DOHH2 (cell line): ENCODE results near the gene ADAMTS8.

ENCODE experiments used
- H3F3A ChIP-seq: fragments of 200-600 bp; sonication (generic), shearing (Covaris generic); 2 replicates; pipeline ENCODE4 v1.6.0; 2016; ENCODE audit warnings: antibody characterized with exemption, mild to moderate bottlenecking; ENCODE audit not compliant: control insufficient read depth, insufficient read depth
- H3K27ac ChIP-seq: fragments of 200-600 bp; sonication (generic); 2 replicates; pipeline ENCODE4 v1.5.1; 2014; ENCODE audit warnings: low read depth, mild to moderate bottlenecking, low read length, moderate library complexity
- H3K27me3 ChIP-seq: fragments of 200-600 bp; sonication (generic); 2 replicates; pipeline ENCODE4 v1.6.1; 2014; ENCODE audit warnings: mild to moderate bottlenecking, low read length, mixed read lengths; ENCODE audit not compliant: control insufficient read depth
- H3K36me3 ChIP-seq: fragments of 200-600 bp; sonication (generic); 2 replicates; pipeline ENCODE4 v1.6.1; 2014; ENCODE audit warnings: mild to moderate bottlenecking, low read length, moderate library complexity, mixed read lengths; ENCODE audit not compliant: control insufficient read depth
- H3K4me1 ChIP-seq: fragments of 200-600 bp; sonication (generic); 2 replicates; pipeline ENCODE4 v1.6.1; 2014; ENCODE audit warnings: mild to moderate bottlenecking, low read length, mixed read lengths; ENCODE audit not compliant: control insufficient read depth
- H3K4me2 ChIP-seq: fragments of 200-600 bp; sonication (generic); 2 replicates; pipeline ENCODE4 v1.6.0; 2014; ENCODE audit warnings: mild to moderate bottlenecking, low read length, moderate library complexity
- H3K4me3 ChIP-seq: fragments of 200-600 bp; sonication (generic); 2 replicates; pipeline ENCODE4 v1.5.1; 2014; ENCODE audit warnings: mild to moderate bottlenecking, low read length, mixed read lengths
- H3K79me2 ChIP-seq: fragments of 200-600 bp; sonication (generic); 2 replicates; pipeline ENCODE4 v1.6.1; 2014; ENCODE audit warnings: mild to moderate bottlenecking, low read length, mixed read lengths; ENCODE audit not compliant: control insufficient read depth
- H3K9me2 ChIP-seq: fragments of 200-600 bp; sonication (generic); replicated peaks from 2 replicates; pipeline ENCODE4 v1.6.1; 2014; ENCODE audit warnings: mild to moderate bottlenecking, low read length, mixed read lengths; ENCODE audit not compliant: control insufficient read depth
- H3K9me3 ChIP-seq: fragments of 200-600 bp; sonication (generic); 2 replicates; pipeline ENCODE4 v1.6.1; 2014; ENCODE audit warnings: antibody characterized with exemption, low read length, mixed read lengths; ENCODE audit not compliant: control insufficient read depth, insufficient read depth
- H4K20me1 ChIP-seq: fragments of 200-600 bp; sonication (generic); 2 replicates; pipeline ENCODE4 v1.6.0; 2014; ENCODE audit warnings: low read depth, mild to moderate bottlenecking, antibody characterized with exemption, low read length, moderate library complexity; ENCODE audit not compliant: control insufficient read depth, insufficient read depth
- CTCF ChIP-seq: fragments of 200-600 bp; sonication (generic); IDR thresholded peaks from one replicate; pipeline ENCODE4 v1.5.1; 2014; ENCODE audit warnings: antibody characterized with exemption, mild to moderate bottlenecking, low read depth, low read length; ENCODE audit not compliant: poor library complexity, severe bottlenecking
- EZH2phosphoT487 ChIP-seq: fragments of 200-600 bp; sonication (generic); IDR thresholded peaks from 2 replicates; pipeline ENCODE4 v1.6.1; 2017; ENCODE audit warnings: borderline replicate concordance, mild to moderate bottlenecking, antibody characterized with exemption, low read length, moderate library complexity, mixed read lengths

ADAMTS8 gene

GRCh38 chr11:130396965-130397364 is 31.4 kb downstream of the ADAMTS8 start:
- Histone ChIP-seq H3F3A (no peaks in the 10 kb centered on the region), H3K36me3 (no peaks in the 10 kb centered on the region), H3K4me2 (no peak overlapping the region), H3K79me2 (no peaks in the 10 kb centered on the region), H3K27me3 (peaks cover 7% of the 10 kb centered on the region), H3K9me3 (no peaks in the 10 kb centered on the region), H3K27ac (no peak overlapping the region), H3K9me2 (no peaks in the 10 kb centered on the region), H3K4me3 (no peak overlapping the region), H3K4me1 (peaks cover 7% of the 10 kb centered on the region; the same call in 1 of the 2 replicates), H4K20me1 (no peaks in the 10 kb centered on the region)
- TF ChIP-seq EZH2phosphoT487 (no peak), CTCF (no peak)

- Histone ChIP-seq H3K36me3 (no peaks in the 10 kb centered on the region), H3K9me2 (no peaks in the 10 kb centered on the region), H3F3A (no peaks in the 10 kb centered on the region), H3K4me1 (no peaks in the 10 kb centered on the region), H4K20me1 (no peaks in the 10 kb centered on the region), H3K4me2 (no peak overlapping the region), H3K4me3 (no peak overlapping the region), H3K9me3 (no peaks in the 10 kb centered on the region), H3K79me2 (no peaks in the 10 kb centered on the region), H3K27me3 (peaks cover 6% of the 10 kb centered on the region; the same call in 1 of the 2 replicates), H3K27ac (no peak overlapping the region)
- no peak for TF ChIP-seq EZH2phosphoT487
- no peak for TF ChIP-seq CTCF
Observed at GRCh38 chr11:130394615-130395014, 33.8 kb downstream of the ADAMTS8 start.

GRCh38 chr11:130391711-130392110 is 36.7 kb downstream of the ADAMTS8 start:
- no peak for TF ChIP-seq EZH2phosphoT487
- no peak for TF ChIP-seq CTCF
- H3K4me1 ChIP-seq: no peaks in the 10 kb centered on the region
- H4K20me1 ChIP-seq: no peaks in the 10 kb centered on the region
- H3K4me2 ChIP-seq: no peak overlapping the region
- no peak overlapping the region for H3K4me3 ChIP-seq
- H3K79me2 ChIP-seq: no peaks in the 10 kb centered on the region
- no peak overlapping the region for H3K27ac ChIP-seq
- peaks cover 16% of the 10 kb centered on the region for H3K27me3 ChIP-seq
- H3F3A ChIP-seq: no peaks in the 10 kb centered on the region
- no peaks in the 10 kb centered on the region for H3K36me3 ChIP-seq
- no peaks in the 10 kb centered on the region for H3K9me3 ChIP-seq
- H3K9me2 ChIP-seq: no peaks in the 10 kb centered on the region
